ENCODE measurements around the gene TIGD1.

DNA sequence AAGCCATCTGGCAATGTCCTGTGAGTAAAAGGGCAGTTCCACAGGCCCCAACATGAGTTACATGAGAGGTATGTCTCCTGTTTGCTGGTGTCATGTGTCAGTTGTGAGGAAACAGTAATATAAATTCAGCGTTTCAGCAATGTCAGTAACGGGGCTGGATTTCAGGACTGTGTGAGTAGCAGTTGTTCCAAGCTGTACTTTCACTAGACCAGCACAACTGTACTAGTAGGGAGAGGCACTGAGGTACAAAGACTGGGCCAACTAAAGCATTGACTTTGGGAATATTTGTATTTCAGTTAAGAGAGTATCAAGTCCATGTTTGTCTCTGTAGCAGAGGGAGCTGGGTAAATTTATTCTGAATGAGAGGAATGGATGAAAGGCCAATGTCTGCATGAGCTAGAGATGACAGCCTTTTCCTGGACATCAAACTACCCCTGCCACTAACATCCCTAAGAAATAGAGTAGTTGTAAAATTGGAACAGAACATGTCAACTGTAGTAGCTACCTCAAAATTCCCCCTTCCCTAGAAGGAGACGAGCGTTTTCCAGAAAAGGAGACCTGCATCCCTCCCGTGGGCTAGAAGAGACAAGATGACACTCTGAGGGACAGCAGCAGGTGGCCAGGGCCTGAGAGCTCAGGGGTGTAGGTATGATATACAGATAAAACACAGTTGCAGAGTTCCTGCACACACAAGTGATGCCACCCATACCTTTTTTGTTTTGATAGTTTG is 24.5 kb upstream of the TIGD1 start:
- TF ChIP-seq, protein P1, sequence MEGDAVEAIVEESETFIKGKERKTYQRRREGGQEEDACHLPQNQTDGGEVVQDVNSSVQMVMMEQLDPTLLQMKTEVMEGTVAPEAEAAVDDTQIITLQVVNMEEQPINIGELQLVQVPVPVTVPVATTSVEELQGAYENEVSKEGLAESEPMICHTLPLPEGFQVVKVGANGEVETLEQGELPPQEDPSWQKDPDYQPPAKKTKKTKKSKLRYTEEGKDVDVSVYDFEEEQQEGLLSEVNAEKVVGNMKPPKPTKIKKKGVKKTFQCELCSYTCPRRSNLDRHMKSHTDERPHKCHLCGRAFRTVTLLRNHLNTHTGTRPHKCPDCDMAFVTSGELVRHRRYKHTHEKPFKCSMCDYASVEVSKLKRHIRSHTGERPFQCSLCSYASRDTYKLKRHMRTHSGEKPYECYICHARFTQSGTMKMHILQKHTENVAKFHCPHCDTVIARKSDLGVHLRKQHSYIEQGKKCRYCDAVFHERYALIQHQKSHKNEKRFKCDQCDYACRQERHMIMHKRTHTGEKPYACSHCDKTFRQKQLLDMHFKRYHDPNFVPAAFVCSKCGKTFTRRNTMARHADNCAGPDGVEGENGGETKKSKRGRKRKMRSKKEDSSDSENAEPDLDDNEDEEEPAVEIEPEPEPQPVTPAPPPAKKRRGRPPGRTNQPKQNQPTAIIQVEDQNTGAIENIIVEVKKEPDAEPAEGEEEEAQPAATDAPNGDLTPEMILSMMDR (optimal IDR thresholded peaks at IDR 0.05 in 1 of 3, IDR thresholded peaks at IDR 0.05 in 1 of 3, conservative IDR thresholded peaks at IDR 0.05 in 1 of 3; ENCODE audit: extremely low read depth in 1 of 3, insufficient read depth in 2 of 3, low read length in 3 of 3) = no peak
- TF ChIP-seq EZH2 (IDR thresholded peaks at IDR 0.05; ENCODE audit: low read length) = no peak

Data from keratinocyte (primary cell).